ENCODE measurements around the gene SENP7.
"Not testable (repeated sequence)": the region's sequence is repeated elsewhere in the genome, so short reads cannot be mapped to it uniquely, and the experiment has no call there.

Gene SENP7

DNA sequence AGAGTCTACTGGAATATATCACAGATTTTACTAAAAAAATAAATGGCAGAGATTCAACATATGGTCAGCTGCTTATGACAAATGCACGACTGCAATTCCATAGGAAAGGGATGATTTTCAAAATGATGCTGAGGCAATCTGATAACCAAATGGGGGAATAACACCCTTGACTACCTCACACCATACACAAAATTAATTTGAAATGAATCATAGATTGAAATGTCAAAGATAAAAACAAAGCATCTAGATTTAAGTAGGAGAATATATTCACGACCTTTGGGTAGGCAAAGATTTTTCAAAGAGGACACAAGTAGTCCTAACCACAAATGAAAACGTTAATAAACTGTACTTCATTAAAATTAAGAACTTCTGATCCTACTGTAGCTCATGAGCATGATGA, 11.2 kb downstream of the SENP7 start:
- Mint-ChIP-seq H3K4me3 (no peak overlapping the region), H3K36me3 (ENCODE audit: low read depth) (peaks cover 30% of the 10 kb centered on the region), H3K9me3 (no peaks in the 10 kb centered on the region), H3K27me3 (no peaks in the 10 kb centered on the region), H3K4me1 (ENCODE audit: low read depth) (no peaks in the 10 kb centered on the region), H3K27ac (no peak overlapping the region)
- intact Hi-C loops (cut with micrococcal nuclease), result no loop called here

- intact Hi-C loops (cut with micrococcal nuclease), result no loop called here
- H3K9me3 Mint-ChIP-seq, result no peaks in the 10 kb centered on the region
Measured at GRCh38 chr3:101500208-101500607, 12.8 kb downstream of the SENP7 start.

DNA sequence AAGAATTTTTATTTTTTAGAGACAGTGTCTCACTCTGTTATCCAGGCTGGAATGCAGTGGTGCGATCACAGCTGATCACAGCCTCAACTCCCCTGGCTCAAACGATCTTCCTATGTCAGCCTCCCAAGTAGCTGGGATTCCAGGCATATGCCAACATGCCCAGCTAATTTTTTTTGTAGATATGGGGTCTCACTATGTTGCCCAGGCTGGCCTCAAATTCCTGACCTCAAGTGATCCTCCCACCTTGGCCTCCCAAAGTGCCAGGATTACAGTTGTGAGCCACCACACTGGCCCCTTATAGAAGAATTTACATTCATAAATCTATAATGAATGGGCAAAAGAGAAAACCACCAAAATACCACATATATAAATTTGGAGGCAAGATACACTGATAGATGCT, 15.2 kb downstream of the SENP7 start:
- Mint-ChIP-seq H3K36me3 (ENCODE audit: low read depth) (peaks cover 37% of the 10 kb centered on the region), H3K27me3 (no peaks in the 10 kb centered on the region), H3K4me1 (ENCODE audit: low read depth) (peaks cover 7% of the 10 kb centered on the region), H3K9me3 (no peaks in the 10 kb centered on the region), H3K4me3 (no peak overlapping the region), H3K27ac (no peak overlapping the region)
- intact Hi-C loops (cut with micrococcal nuclease), result no loop called here

More at GRCh38 chr3:101500208-101500607, 12.8 kb downstream of the SENP7 start:
- no peak overlapping the region for H3K27ac Mint-ChIP-seq
- H3K4me1 Mint-ChIP-seq (ENCODE audit: low read depth), result no peaks in the 10 kb centered on the region
- no peak overlapping the region for H3K4me3 Mint-ChIP-seq
- H3K36me3 Mint-ChIP-seq (ENCODE audit: low read depth), result peaks cover 34% of the 10 kb centered on the region
- no peaks in the 10 kb centered on the region for H3K27me3 Mint-ChIP-seq

DNA sequence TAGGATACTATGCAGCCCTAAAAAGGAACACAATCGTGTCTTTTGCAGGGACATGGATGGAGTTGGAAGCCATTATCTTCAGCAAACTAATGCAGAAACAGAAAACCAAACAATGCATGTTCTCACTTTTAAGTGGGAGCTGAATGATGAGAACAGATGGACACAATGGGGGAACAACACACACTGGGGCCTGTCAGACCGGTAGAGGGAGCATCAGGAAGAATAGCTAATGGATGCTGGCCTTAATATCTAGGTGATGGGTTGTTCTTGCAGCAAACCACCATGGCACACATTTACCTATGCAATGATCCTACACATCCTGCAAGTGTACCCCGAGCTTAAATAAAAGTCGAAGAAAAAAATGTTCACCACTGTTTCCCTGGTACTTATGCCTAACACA, 17.5 kb downstream of the SENP7 start:
- intact Hi-C loops (cut with micrococcal nuclease), result no loop called here
- H3K4me3 Mint-ChIP-seq, result no peak overlapping the region
- peaks cover 7% of the 10 kb centered on the region for H3K4me1 Mint-ChIP-seq (ENCODE audit: low read depth)
- no peaks in the 10 kb centered on the region for H3K9me3 Mint-ChIP-seq
- H3K27ac Mint-ChIP-seq, result no peak overlapping the region
- H3K36me3 Mint-ChIP-seq (ENCODE audit: low read depth), result peaks cover 50% of the 10 kb centered on the region
- H3K27me3 Mint-ChIP-seq, result no peaks in the 10 kb centered on the region

DNA sequence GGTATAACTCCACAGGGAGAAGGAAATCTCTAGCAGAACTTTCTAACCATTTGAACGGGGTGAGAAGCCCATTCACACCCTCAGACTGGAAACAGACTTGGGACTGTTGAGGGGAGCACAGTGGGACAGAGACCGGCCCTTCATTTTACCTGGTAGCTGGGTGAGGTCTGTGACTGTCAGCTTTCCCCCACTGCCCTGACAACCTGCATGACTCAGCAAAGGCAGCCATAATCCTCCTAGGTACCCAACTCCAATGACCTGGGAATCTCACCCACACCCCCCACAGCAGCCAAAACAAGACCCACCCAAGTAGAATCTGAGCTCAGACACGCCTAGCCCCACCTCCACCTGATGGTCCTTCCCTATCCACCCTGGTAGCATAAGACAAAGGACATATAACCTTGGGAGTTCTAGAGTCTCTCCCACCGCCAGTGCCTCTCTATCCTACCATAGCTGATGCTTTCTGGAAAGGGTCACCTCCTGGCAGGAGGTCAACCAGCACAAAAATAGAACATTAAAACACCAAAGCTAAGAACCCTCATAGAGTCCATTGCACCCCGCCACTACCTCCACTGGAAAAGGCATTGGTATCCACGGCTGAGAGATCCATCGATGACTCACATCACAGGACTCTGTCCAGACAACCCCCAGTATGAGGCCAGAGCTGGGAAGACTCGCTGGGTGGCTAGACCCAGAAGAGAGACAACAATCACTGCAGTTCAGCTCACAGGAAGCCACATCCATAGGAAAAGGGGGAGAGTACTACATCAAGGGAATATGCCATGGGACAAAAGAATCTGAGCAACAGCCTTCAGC, 28.0 kb downstream of the SENP7 start:
- intact Hi-C loops (cut with micrococcal nuclease), result no loop called here
- no peaks in the 10 kb centered on the region for H3K9me3 Mint-ChIP-seq
- H3K36me3 Mint-ChIP-seq (ENCODE audit: low read depth), result peaks cover 63% of the 10 kb centered on the region
- no peak overlapping the region for H3K4me3 Mint-ChIP-seq
- no peaks in the 10 kb centered on the region for H3K27me3 Mint-ChIP-seq
- no peak overlapping the region for H3K27ac Mint-ChIP-seq
- peaks cover under 1% of the 10 kb centered on the region for H3K4me1 Mint-ChIP-seq (ENCODE audit: low read depth)

GRCh38 chr3:101478980-101479379, 34.0 kb downstream of the SENP7 start:
- Mint-ChIP-seq H3K27me3 (no peaks in the 10 kb centered on the region), H3K9me3 (peaks cover 8% of the 10 kb centered on the region), H3K4me1 (ENCODE audit: low read depth) (peaks cover 13% of the 10 kb centered on the region), H3K27ac (peak overlapping the region; percentile 13), H3K4me3 (no peak overlapping the region), H3K36me3 (ENCODE audit: low read depth) (peaks cover 66% of the 10 kb centered on the region)
- intact Hi-C loops (cut with micrococcal nuclease), result no loop called here

DNA sequence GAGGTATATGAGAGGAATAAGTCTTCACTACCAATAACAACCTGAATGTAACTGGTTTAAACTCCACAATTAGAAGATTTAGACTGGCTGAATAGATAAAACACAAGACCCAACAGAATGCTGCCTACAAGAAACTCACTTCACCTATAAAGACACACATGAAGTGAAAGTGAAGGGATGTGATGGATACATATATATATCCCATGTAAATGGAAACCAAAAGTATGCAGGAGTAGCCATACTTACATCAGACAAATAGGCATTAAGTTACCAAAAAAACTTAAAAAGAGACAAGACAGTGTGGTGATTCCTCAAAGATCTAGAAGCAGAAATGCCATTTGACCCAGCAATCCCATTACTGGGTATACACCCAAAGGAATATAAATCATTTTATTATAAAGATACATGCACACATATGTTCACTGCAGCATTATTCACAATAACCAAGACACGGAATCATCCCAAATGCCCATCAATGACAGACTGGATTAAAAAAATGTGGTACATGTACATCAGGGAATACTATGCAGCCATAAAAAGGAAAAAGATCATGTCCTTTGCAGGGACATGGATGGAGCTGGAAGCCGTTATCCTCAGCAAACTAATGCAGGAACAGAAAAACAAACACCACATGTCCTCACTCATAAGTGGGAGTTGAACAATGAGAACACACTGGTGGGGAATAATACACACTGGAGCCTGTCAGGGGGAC, 38.0 kb downstream of the SENP7 start:
- intact Hi-C loops (cut with micrococcal nuclease); H3K27me3 Mint-ChIP-seq; H3K27ac Mint-ChIP-seq; H3K4me3 Mint-ChIP-seq; H3K9me3 Mint-ChIP-seq: not testable (repeated sequence)
- Mint-ChIP-seq H3K36me3 (ENCODE audit: low read depth) (peaks cover 61% of the 10 kb centered on the region), H3K4me1 (ENCODE audit: low read depth) (peaks cover 12% of the 10 kb centered on the region)

DNA sequence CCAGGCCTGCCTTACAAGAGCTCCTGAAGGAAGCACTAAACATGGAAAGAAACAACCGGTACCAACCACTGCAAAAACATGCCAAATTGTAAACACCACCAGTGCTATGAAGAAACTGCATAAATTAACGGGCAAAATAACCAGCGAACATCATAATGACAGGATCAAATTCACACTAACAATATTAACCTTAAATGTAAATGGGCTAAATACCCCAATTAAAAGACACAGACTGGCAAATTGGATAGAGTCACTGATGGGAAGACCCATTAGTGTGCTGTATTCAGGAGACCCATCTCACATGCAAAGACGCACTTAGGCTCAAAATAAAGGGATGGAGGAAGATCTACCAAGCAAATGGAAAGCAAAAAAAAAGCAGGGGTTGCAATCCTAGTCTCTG, 44.3 kb downstream of the SENP7 start:
- H3K27me3 Mint-ChIP-seq; intact Hi-C loops (cut with micrococcal nuclease); H3K27ac Mint-ChIP-seq; H3K36me3 Mint-ChIP-seq (ENCODE audit: low read depth); H3K4me3 Mint-ChIP-seq; H3K4me1 Mint-ChIP-seq (ENCODE audit: low read depth); H3K9me3 Mint-ChIP-seq: not testable (repeated sequence)

DNA sequence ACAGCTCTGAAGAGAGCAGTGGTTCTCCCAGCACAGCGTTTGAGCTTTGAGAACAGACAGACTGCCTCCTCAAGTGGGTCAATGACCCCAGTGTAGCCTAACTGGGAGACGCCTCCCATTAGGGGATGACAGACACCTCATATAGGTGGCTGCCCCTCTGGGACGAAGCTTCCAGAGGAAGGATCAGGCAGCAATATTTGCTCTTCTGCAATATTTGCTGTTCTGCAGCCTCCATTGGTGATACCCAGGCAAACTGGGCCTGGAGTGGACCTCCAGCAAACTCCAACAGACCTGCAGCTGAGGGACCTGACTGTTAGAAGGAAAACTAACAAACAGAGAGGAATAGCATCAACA, 45.7 kb downstream of the SENP7 start:
- H3K4me3 Mint-ChIP-seq; H3K4me1 Mint-ChIP-seq (ENCODE audit: low read depth); H3K36me3 Mint-ChIP-seq (ENCODE audit: low read depth): not testable (repeated sequence)

GRCh38 chr3:101466465-101467309, 46.3 kb downstream of the SENP7 start:
- H3K36me3 Mint-ChIP-seq (ENCODE audit: low read depth), result peaks cover 5% of the 10 kb centered on the region
- H3K4me3 Mint-ChIP-seq, result no peak overlapping the region
- no peak overlapping the region for H3K27ac Mint-ChIP-seq
- H3K27me3 Mint-ChIP-seq, result no peaks in the 10 kb centered on the region
- no peaks in the 10 kb centered on the region for H3K9me3 Mint-ChIP-seq
- intact Hi-C loops (cut with micrococcal nuclease), result no loop called here
- no peaks in the 10 kb centered on the region for H3K4me1 Mint-ChIP-seq (ENCODE audit: low read depth)

More for the DNA sequence above, 45.7 kb downstream of the SENP7 start:
- H3K27ac Mint-ChIP-seq; H3K27me3 Mint-ChIP-seq; H3K9me3 Mint-ChIP-seq; intact Hi-C loops (cut with micrococcal nuclease): not testable (repeated sequence)

- Mint-ChIP-seq H3K27me3 (no peaks in the 10 kb centered on the region), H3K9me3 (peaks cover 8% of the 10 kb centered on the region), H3K4me3 (no peak overlapping the region), H3K36me3 (ENCODE audit: low read depth) (peaks cover 20% of the 10 kb centered on the region), H3K27ac (no peak overlapping the region), H3K4me1 (ENCODE audit: low read depth) (peaks cover 6% of the 10 kb centered on the region)
- intact Hi-C loops (cut with micrococcal nuclease), result no loop called here
Measured at GRCh38 chr3:101464235-101464634, 48.8 kb downstream of the SENP7 start.

- peaks cover 29% of the 10 kb centered on the region for H3K36me3 Mint-ChIP-seq (ENCODE audit: low read depth)
- intact Hi-C loops (cut with micrococcal nuclease), result no loop called here
- no peak overlapping the region for H3K27ac Mint-ChIP-seq
- H3K4me3 Mint-ChIP-seq, result no peak overlapping the region
- H3K27me3 Mint-ChIP-seq, result no peaks in the 10 kb centered on the region
- H3K4me1 Mint-ChIP-seq (ENCODE audit: low read depth), result peaks cover 6% of the 10 kb centered on the region
- peaks cover 8% of the 10 kb centered on the region for H3K9me3 Mint-ChIP-seq
Measured at GRCh38 chr3:101461451-101461850, 51.6 kb downstream of the SENP7 start.

DNA sequence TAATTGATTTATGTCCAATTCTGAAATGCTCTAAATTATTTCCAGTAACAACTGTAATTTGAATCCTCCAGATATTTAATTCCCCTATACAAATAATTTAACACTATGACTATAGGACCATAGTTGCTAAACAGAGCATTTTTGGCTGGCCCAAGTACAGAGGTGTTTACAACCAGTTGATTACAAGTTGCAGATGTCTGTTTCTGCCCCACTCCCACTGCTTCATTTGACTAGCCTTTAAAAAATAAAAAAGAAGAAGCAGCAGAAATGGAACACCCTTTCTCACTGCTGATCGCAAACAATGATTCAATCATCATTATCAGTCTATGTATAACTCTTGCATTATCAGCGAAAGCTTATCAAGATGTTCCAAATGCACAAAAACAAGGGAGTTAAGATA, 54.6 kb downstream of the SENP7 start:
- no peaks in the 10 kb centered on the region for H3K27me3 Mint-ChIP-seq
- H3K4me1 Mint-ChIP-seq (ENCODE audit: low read depth), result peaks cover 6% of the 10 kb centered on the region
- H3K9me3 Mint-ChIP-seq, result peaks cover 8% of the 10 kb centered on the region
- intact Hi-C loops (cut with micrococcal nuclease), result no loop called here
- peaks cover 40% of the 10 kb centered on the region for H3K36me3 Mint-ChIP-seq (ENCODE audit: low read depth)
- no peak overlapping the region for H3K4me3 Mint-ChIP-seq
- H3K27ac Mint-ChIP-seq, result no peak overlapping the region

DNA sequence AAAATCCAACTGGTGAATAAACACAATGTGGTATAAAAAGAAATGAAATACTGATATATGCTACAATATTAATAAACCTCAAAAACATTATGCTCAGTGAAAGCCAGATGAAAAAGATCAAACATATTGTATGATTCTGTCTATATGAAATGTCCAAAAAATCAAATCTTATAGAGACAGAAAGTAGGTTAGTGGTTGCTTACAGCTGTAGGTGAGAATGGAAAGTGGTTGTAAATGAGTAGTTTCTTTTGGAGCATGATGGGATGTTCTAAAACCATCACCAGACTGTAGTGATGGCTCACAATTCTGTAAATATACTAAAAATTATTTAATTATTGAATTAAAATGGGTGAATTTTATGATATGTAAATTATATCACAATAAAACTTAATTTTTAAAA, 58.4 kb downstream of the SENP7 start:
- intact Hi-C loops (cut with micrococcal nuclease), result no loop called here
- H3K27ac Mint-ChIP-seq, result no peak overlapping the region
- H3K36me3 Mint-ChIP-seq (ENCODE audit: low read depth), result peaks cover 33% of the 10 kb centered on the region
- H3K27me3 Mint-ChIP-seq, result no peaks in the 10 kb centered on the region
- peaks cover 13% of the 10 kb centered on the region for H3K9me3 Mint-ChIP-seq
- H3K4me1 Mint-ChIP-seq (ENCODE audit: low read depth), result no peaks in the 10 kb centered on the region
- H3K4me3 Mint-ChIP-seq, result no peak overlapping the region
